SIG-M5 treated with dmso at 0.1 percent for 504 hours (cell line): Measurements from ENCODE around the gene UTP14C.
A peak's percentile ranks its signal among the peaks of the same experiment; 100 is the strongest.
"Not testable (repeated sequence)": the region's sequence is repeated elsewhere in the genome, so short reads cannot be mapped to it uniquely, and the experiment has no call there.

ENCODE experiments used
- DNase-seq: peaks from one replicate; lab custom pipeline; 2025; ENCODE audit not compliant: unreplicated experiment; lab: John Stamatoyannopoulos, UW

UTP14C gene

DNA sequence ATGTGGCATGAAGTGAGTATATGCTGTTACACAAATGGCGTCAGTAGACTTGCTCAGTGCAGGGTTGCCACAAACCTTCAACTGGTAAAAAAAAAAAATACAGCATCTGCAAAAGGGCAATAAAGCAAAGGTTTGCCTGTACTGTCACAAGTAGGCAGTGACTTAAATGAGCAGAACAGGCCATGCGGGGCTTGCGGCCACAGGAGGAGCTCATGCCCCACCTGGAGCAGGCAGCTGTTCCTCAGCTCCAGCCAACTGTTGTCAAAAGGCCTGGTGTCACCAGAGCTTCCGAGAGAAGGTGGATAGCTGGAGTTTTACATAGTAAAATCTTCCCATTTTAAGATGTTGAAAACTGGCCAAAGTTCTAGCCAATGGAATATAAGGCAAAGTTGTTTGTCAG is 20.9 kb upstream of the UTP14C start:
- no peak for DNase-seq

DNA sequence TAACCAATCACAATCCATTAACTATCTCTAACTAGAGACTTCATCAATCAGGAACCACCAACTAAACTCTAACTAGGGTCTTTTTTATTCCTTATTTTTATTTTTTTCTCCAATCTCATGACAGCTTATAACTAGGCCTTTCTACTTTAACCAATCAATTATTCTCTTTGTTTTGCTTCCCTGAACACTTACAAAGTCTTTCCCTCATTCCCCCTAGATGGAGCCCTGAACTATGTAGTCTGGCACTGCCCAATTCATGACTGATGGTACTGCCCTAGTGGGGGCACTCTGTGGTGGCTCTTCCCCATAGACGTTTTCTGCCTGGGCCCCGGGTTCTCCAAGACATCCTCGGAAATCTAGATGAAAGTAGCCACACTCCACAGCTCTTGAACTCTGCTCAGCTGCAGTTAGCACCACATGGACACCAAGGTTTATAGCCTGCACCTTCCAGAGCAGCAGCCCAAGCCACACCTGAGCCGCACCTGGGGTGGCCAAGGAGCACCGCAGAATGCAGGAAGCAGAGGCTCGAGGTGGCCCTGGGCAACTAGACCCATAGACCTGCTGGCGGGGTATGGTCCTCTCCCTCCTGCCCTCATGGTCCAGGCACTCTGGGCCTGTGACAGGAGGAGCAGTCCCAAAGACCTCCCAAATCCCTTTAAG is 19.9 kb upstream of the UTP14C start:
- no peak for DNase-seq

DNA sequence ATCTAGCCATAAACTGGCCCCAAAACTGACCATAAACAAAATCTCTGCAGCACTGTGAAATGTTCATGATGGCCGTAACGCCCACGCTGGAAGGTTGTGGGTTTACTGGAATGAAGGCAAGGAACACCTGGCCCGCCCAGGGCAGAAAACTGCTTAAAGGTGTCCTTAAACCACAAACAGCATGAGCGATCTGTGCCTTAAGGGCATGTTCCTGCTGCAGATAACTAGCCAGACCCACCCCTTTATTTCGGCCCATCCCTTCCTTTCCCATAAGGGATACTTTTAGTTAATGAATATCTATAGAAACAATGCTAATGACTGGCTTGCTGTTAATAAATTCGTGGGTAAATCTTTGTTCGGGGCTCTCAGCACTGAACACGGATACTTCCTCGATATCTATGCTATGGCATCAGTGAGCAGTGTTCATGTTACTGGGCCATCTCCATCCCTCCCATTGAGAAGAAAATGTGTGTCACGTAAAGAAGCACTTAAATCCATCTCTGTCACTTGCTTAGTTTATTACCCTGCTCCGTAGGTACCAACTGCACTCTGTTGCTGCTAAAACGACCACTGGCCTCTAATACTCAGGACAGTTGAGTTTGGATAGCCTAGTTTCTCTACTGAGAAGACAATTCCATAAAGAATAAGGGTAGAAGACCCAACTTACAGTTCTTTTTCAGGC is 18.5 kb upstream of the UTP14C start:
- DNase-seq, result no peak

DNA sequence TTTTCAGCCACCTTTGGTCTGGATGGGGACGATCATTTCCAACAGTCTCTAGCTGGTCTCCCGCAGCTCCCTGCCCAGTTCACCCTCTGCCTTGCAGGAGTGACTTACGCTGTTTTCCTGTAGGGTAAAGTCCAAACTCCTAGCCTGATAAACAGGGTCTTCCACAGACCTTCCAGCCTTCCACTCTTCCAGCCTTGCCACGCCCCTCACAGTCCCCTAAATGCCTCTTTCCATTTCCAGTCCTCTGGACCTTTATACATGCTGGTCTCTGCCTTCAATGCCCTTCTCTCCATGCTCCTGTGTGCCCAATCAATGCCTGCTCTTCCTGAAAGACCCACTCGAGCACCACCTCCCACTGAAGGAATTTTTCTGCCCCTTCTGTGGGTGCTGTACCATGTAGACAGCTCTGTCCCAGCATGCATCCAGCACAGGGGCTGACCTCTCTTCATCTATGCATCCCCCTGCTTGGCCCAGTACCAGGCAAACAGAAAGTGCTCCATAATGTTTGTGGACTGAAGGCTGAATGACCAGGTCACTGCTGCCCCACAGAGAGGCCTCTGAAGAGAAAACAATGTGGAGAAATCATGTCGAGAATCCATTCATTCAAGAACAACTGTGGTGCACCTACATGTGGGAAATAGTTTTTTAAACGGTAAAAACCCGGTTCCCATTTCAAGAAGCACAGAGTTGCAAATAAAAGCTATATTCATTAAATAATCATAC is 17.8 kb upstream of the UTP14C start:
- DNase-seq, result no peak

DNA sequence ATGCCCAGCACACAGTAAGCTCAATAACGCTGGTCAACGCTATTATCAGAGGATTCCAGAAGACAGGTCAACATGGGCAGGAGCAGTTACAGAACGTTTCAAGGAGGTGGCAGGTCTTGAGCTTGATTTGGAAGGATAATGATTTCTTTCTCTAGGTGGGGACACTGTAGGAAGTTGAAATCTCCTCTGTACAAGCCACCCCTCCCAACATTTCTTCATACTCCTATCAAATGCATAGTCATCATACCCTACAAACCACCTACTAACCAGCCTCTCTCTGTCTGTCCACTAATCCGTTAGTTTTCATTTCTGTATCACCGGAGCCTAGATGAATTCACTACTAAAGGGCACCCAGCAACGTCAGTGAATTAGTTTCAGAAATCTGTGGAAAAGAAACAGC is 14.5 kb upstream of the UTP14C start:
- no peak for DNase-seq

DNA sequence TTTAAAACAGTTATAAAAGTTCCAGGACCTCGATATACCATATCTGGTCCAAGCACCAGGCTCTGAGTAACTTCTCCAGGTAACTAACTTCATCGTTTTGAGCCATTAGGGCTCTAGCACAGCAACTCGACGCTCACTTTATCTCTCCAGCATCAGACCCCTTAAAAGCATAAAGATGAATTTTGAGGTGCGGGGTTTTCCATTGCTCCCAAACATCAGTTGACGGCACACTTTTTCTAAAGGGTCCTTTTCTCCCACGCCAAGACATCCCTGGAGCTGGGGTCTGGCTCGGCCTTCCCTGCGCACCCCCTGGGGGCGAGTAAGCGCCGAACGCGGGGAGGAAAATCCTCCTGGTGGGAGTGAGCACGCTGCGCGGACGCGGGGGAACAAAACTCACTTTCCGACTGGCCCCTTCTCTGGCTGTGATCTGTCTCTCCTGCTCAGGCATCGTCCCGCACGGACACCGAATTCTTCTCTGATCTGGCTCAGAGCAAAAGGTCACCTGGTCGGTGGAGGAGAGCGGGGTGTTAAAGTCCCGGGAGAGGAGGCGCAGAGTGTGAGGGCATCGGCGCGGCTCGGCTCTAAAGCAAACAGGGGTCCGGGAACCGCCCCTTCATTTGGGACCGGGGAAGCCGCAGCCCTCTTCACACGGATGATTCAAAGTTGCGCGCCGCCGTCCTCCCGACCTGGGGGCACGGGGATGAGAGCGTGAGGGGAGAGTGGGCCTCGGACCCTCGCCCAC is 13.4 kb upstream of the UTP14C start, which contains the start of gene ATP7B:
Gene ATP7B, minus strand, starts transcription at position 561 of the 742 bp plus-strand sequence. Its CDS starts 113 bp downstream, at position 448.
- no peak for DNase-seq

DNA sequence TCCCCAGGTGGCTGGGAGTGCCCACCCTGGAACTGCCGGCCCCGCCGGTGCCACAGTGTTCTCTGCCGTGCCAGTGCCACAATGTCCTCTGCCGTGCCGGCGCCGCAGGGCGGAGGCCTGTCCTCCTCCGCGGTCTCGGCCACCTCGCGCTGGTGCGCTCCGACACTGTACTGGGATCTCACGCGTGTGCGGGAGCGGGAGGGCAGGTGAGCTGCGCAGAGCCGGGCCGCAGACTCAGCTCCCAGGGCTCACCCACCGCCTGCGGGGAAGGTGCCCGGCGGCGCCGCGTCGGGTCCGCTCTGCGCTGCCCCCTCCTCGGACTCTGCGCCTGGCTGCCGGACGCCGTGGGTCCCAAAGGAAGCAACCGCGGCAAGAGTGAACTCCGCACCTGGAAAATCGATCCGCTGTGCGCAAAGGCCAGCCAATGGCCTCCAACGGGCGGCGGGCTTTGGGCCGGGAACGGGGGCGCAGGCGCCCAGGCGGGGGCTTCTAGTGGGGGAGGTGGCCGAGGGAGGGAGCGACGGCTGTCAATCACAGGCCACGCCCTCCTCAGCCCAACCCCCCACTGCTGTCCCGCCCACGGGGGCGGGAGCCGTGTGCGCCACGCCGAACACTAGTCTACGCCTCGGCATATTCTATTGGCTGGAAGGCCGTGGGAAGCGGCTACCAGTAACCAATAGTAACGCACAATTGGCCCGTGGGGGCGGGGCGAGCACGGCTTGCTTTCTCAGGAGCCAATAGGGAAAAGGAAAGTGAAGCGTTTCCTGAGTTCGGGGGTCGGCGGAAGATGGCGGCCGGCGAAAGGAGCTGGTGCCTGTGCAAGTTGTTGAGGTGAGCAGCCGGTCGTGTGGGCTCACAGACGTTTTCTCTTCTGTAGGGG is 12.6 kb upstream of the UTP14C start, which contains the start of gene ALG11:
Gene ALG11, plus strand, starts transcription at position 767 of the 880 bp plus-strand sequence. Its CDS starts 21 bp downstream, at position 788.
- DNase-seq, result peak; percentile 96

DNA sequence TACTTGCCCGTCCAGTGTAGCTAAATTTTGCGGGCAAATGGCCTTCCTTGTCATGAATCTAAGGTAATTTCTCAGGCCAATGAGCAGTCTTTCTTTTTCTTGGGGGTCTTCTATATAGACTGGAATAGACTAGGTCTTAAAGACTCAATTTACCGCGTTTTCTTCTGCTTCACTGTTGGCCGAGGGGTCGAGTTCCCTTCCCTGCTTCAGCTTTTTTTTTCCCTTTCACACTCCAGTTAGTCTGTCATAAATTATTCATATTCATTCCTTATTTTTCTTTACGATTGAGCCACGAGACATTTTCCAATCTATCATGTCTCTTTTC is 12.0 kb upstream of the UTP14C start:
- no peak for DNase-seq

DNA sequence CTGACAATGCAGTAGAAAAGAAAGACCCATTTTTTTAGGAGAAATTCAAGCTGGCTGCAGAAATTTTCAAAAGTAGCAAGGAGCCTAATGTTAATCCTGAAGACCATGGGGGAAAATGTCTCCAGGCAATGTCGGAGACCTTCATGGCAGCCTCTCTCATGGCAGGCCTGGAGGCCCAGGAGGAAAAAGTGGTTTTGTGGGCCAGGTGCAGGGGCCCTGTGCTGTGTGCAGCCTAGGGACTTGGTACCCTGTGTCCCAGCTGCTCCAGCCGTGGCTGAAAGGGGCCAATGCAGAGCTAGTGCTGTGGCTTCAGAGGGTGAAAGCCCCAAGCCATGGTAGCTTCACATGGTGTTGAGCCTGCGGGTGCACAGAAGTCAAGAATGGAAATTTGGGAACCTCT is 8.2 kb upstream of the UTP14C start:
- no peak for DNase-seq

DNA sequence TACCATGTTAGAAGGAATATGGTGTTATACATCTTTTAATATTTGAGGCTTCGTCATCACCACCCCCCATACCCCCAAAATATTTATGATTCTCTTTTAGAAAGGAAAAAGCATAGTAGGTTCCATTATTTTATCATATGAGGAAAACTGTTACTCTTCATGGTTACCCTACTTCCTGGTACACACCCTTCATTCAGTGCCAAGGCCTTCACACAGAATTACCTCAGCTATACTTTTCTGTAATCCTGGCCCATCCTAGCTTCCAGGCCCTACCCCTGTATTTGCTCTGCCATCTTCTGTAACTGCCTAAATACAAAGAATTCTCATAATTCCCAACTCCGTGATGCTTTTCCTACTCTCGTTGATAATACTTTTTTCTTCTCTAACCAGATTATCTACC is 4.3 kb upstream of the UTP14C start:
- DNase-seq, result no peak

DNA sequence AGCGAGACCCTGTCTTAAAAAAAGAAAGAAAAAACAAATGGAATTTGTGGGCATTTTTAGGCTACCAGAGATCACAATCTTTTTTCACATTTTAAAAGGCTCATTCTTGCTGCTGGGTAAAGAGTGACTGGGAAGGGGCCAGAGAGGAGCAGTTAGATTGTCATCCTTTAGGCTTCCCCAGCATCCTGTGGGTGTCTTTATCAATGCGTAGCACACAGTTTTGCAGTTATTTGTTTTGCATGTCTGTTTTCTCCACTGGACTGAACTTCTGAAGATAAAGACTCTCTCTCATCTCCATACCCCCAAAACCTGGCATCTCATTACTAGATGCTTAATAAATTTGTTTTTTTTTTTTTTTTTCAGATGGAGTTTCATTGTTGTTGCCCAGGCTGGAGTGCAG is 2.1 kb upstream of the UTP14C start:
- DNase-seq, result no peak

DNA sequence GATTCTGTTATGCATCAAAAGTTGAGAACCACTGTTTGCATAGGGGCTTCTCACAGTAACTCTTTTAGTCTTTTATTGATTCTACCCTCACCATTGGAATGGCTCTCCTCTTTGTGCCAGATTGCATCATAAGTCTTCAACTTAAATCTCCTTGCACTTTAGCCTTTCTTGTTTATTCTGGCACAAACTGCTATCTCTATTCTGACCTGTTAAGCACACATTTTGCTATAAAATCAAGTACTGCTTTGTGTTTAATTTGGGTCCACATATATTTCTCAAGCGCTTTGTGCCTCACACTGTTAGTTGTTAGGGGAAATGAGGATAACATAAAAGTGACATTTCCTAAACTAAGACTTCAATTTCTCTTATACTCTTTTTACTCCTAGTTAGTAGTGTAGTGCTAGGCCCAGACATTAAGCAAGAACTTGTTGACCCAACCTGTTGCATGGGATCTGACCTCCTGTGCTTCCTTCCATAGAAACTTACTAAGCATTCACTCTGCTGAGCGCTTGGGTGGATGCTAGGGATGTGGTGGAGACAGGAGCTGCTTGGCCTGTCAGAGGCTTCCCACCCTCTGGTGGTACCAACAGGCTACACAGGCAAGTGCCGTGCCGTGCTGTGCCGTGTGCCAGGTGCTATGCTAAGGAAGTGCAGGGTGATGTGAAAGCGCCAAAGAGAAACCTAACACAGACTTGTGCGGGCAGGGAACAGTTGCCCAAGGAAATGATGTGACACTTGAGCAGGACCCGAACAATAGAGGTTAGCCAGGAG is 1.2 kb downstream of the UTP14C start:
- DNase-seq, result no peak

DNA sequence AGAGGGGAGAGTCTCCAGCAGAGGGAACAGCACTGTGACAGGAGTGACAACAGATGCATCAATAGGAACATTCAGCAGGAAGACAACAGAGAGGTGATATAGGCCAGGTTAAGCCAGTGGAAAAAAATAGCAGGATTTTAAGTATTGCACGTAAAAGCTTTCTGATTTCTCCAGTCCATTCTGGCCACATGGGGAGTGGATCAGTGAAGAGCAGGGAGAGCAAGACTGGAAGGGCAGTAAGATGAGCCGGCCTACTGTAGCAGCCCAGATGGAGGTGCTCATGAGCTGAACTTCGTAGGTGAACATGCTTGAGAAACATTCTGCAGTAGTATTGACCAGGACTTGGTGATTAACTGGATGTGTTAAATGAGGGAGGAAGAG is 1.7 kb downstream of the UTP14C start:
- no peak for DNase-seq

DNA sequence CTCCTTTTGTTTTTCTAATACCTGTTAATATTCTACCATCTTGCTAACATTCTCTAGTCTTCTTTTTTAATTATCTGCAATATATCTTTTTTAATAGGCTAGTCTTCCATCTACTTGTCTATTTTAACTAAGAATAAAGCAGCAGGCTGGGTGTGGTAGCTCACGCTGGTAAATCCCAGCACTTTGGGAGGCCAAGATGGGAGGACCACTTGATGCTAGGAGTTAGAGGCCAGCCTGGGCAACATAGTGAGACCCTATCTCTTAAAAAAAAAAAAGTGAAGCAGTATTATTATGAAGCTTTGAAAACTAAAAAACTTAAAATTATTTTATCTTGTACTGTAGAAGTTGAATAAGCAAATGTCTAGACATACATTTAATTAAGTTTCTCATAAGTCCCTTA is 3.3 kb downstream of the UTP14C start:
- no peak for DNase-seq

DNA sequence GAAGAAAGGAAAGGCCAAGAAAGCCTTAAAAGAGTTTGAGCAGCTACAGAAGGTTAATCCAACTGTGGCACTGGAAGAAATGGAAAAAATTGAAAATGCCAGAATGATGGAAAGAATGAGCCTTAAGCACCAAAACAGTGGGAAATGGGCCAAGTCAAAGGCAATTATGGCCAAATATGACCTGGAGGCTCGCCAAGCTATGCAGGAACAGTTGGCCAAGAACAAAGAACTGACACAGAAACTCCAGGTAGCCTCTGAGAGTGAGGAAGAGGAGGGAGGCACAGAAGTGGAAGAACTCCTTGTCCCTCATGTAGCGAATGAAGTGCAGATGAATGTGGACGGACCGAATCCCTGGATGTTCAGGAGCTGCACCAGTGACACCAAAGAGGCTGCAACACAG is 5.1 kb downstream of the UTP14C start:
- DNase-seq, result no peak

DNA sequence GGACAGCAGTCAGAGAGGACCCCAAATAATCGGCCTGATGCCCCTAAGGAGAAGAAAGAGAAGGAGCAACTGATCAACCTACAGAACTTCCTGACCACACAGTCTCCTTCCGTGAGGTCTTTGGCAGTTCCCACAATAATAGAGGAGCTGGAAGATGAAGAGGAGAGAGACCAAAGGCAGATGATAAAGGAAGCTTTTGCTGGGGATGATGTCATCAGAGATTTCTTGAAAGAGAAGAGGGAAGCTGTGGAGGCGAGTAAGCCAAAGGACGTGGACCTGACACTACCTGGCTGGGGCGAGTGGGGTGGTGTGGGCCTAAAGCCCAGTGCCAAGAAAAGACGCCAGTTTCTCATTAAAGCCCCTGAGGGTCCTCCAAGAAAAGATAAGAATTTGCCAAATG is 5.9 kb downstream of the UTP14C start:
- DNase-seq, result not testable (repeated sequence)

DNA sequence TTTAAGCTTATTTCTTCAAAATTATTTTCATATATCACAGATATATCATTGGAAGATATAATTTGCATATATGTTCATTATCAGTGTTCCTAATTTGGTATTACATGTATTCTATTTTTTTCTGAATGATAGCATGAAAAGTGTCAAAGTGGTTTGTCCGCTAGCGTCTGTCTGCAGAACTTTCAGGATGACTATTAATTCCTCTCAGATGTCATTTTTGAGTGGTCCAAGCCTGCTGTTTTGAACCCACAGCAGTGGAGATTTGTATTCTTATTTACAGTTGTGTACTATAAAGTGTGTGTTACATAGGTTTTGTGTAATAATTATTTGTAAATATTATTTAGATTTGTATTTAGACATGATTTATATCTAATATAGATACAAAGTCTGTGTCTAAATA is 8.5 kb downstream of the UTP14C start:
- no peak for DNase-seq

DNA sequence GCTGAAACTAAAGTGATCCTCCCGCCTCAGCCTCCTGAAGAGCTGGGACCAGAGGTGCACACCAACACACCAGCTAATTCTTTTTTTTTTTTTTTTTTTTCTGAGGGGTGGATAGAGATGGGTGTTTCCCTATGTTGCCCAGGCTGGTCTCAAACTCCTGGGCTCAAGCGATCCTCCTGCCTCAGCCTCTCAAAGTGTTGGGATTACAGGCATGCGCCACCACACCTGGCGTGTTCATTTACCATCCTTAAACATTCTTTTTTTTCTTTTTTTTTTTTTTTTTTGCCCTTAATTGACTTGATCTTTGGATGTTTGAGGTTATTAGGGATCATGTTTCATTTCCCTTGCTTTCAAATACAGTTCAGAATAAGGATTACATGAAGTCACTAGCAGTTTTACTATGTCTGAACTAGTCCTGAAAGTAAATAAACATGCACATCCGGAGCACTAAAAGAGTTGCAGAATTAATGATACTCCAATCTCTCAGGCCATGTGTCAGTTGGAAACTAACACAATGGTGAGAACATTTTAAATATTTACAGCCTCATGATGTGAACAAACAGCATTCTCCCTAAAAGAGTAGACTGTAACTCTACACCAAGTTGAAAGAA is 10.2 kb downstream of the UTP14C start:
- no peak for DNase-seq

DNA sequence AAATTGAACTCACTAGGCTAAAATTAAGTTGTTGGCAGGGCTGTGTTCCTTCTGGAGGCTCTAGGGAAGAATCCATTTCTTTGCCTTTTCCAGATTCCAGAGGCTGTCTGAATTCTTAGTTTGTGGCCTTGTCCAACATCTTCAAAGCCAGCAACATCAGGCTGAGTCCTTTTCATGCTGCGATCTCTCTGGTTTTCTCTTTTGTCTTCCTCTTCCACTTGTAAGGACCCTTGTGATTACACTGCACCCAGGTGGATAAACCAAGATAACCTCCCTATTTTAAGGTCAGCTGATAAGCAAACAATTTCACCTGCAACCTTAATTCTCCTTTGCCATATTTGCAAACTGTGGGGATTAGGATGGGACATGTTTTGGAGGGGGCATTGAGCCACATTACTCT is 11.5 kb downstream of the UTP14C start:
- no peak for DNase-seq
